CD4-positive, alpha-beta T cell (primary cell): ENCODE data around the gene TMEM25. TPM values are rescaled to one million over a fixed set of nuclear protein-coding genes. Genes with fewer than 3 reads are reported as not detected.
"Not testable (repeated sequence)": the region's sequence is repeated elsewhere in the genome, so short reads cannot be mapped to it uniquely, and the experiment has no call there.

Experiments
- ATAC-seq: fragments of 200-7000 bp; cut with Tn5 transposase; one replicate; pipeline ENCODE4 v1.10.0; 2022; ENCODE audit warnings: mild to moderate bottlenecking; ENCODE audit not compliant: poor library complexity
- CTCF ChIA-PET: fragments of 350-600 bp; sonication (Branson Sonifier 250); formaldehyde crosslinking; loops from one replicate; lab custom pipeline; 2021; ENCODE audit warnings: antibody characterized with exemption, inconsistent platforms; lab: Charles Lee
- POLR2A ChIA-PET: fragments of 350-600 bp; sonication (Branson Sonifier 250); formaldehyde crosslinking; loops from one replicate; lab custom pipeline; 2021; ENCODE audit warnings: antibody characterized with exemption, inconsistent platforms; lab: Charles Lee
- DNase-seq, 14 experiments: peaks; one replicate each; pipeline ENCODE4 v3.0.0-alpha.2; 2013 to 2020; ENCODE audit warnings: mixed read lengths in 2 of 14
- H3K27ac ChIP-seq, 2 donors: one replicate each; pipeline versions ENCODE4 v1.5.1 to v1.7.0; 2013; ENCODE audit warnings: low read length in 2 of 2, low read depth in 1 of 2, mild to moderate bottlenecking in 1 of 2
- H3K27me3 ChIP-seq, 2 experiments: 1 replicate in 1 of 2; 2 replicates in 1 of 2; pipeline versions ENCODE4 v1.6.1 to v1.7.0; 2013; ENCODE audit warnings: low read length in 2 of 2, control low read depth in 1 of 2, mild to moderate bottlenecking in 1 of 2, moderate library complexity in 1 of 2; ENCODE audit not compliant: insufficient read depth in 2 of 2, control insufficient read depth in 1 of 2
- H3K36me3 ChIP-seq: one replicate; pipeline ENCODE4 v1.6.1; 2013; ENCODE audit warnings: low read length, control low read depth; ENCODE audit not compliant: insufficient read depth
- H3K4me1 ChIP-seq: one replicate; pipeline ENCODE4 v1.6.1; 2013; ENCODE audit warnings: low read length, control low read depth; ENCODE audit not compliant: insufficient read depth
- H3K4me3 ChIP-seq: one replicate; pipeline ENCODE4 v1.5.1; 2013; ENCODE audit warnings: mild to moderate bottlenecking, low read length, moderate library complexity
- H3K9me3 ChIP-seq, 2 experiments: 1 replicate in 1 of 2; 2 replicates in 1 of 2; pipeline versions ENCODE4 v1.6.1 to v1.7.0; 2013; ENCODE audit warnings: low read length in 2 of 2, mild to moderate bottlenecking in 2 of 2, control low read depth in 1 of 2, moderate library complexity in 1 of 2; ENCODE audit not compliant: control insufficient read depth in 1 of 2, insufficient read depth in 1 of 2
- H3K27ac Mint-ChIP-seq: one replicate; pipeline ENCODE4 v1.8.0; 2020; ENCODE audit warnings: mixed read lengths
- H3K27me3 Mint-ChIP-seq: one replicate; pipeline ENCODE4 v1.8.0; 2021; ENCODE audit warnings: mixed read lengths
- H3K36me3 Mint-ChIP-seq: one replicate; pipeline ENCODE4 v1.8.0; 2021; ENCODE audit warnings: low read depth, mixed read lengths
- H3K4me1 Mint-ChIP-seq: one replicate; pipeline ENCODE4 v1.8.0; 2021; ENCODE audit warnings: low read depth, mixed read lengths
- H3K4me3 Mint-ChIP-seq: one replicate; pipeline ENCODE4 v1.8.0; 2020; ENCODE audit warnings: mild to moderate bottlenecking, mixed read lengths
- H3K9me3 Mint-ChIP-seq: one replicate; pipeline ENCODE4 v1.8.0; 2020; ENCODE audit warnings: mixed read lengths
- intact Hi-C, 2 experiments: fragments of 100-400 bp; cut with DNase I in 1 of 2; cut with micrococcal nuclease in 1 of 2; formaldehyde crosslinking; loops; one replicate each; pipeline versions ENCODE4 v1.15.1 to v1.9.0; 2023 to 2025; cut with DNase I, micrococcal nuclease
- total RNA-seq, 174 experiments: library from RNA in 2 of 174; stranded (reverse) in 2 of 174; gene quantifications; one replicate each; pipeline ENCODE4 v1.2.3 and lab custom pipeline; 2021 to 2026
- TF ChIP-seq, protein P1 (sequence below): fragments of 200-600 bp; IDR thresholded peaks from one replicate; pipeline ENCODE4 v1.8.0; 2022; ENCODE audit warnings: antibody characterized with exemption, mild to moderate bottlenecking

The TMEM25 gene
- total RNA-seq, 2 experiments from 2014 or later, result 18.3 to 18.5 TPM

DNA sequence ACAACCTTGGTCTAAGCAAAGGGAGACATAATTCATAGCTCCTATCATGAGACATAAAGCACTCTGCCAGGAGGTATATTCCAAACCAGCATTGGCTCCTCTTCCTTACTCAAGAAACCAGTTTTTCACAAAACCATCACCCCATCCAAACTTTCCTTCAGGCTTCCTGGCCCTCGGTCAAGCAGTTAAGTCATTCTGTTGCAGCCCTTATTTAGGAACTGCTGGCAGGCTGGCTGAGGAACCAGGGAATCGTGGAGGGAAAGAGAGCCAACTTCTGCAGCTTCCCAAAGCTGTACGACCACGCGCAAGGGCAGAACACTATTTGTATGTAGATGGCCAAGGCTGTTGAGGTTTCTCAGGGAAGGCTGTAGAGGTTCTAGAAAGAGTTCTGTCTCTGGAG, 34.1 kb downstream of the TMEM25 start:
- Mint-ChIP-seq H3K4me3 (peak overlapping the region; percentile 65), H3K27me3 (no peaks in the 10 kb centered on the region), H3K36me3 (peaks cover 9% of the 10 kb centered on the region), H3K27ac (peak overlapping the region; percentile 95), H3K9me3 (no peaks in the 10 kb centered on the region), H3K4me1 (peaks cover 22% of the 10 kb centered on the region)
- Histone ChIP-seq H3K9me3 (no peaks in the 10 kb centered on the region), H3K4me1 (peaks cover 12% of the 10 kb centered on the region), H3K27ac (no peak overlapping the region), H3K4me3 (no peak overlapping the region), H3K36me3 (peaks cover 2% of the 10 kb centered on the region), H3K27me3 (no peaks in the 10 kb centered on the region)
- TF ChIP-seq, protein P1, sequence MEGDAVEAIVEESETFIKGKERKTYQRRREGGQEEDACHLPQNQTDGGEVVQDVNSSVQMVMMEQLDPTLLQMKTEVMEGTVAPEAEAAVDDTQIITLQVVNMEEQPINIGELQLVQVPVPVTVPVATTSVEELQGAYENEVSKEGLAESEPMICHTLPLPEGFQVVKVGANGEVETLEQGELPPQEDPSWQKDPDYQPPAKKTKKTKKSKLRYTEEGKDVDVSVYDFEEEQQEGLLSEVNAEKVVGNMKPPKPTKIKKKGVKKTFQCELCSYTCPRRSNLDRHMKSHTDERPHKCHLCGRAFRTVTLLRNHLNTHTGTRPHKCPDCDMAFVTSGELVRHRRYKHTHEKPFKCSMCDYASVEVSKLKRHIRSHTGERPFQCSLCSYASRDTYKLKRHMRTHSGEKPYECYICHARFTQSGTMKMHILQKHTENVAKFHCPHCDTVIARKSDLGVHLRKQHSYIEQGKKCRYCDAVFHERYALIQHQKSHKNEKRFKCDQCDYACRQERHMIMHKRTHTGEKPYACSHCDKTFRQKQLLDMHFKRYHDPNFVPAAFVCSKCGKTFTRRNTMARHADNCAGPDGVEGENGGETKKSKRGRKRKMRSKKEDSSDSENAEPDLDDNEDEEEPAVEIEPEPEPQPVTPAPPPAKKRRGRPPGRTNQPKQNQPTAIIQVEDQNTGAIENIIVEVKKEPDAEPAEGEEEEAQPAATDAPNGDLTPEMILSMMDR, result no peak
- POLR2A ChIA-PET, result no interaction called here
- ATAC-seq, result no peak
- intact Hi-C loops, result loop anchor here (2.0 to 5.0 kb wide), 3 partner anchors 32 to 418 kb away; partner anchors contain the start of gene TMEM25 (in 1 of the 2)
- CTCF ChIA-PET, result no interaction called here
- peak in 1 of 14 experiments; percentile 13 for DNase-seq

DNA sequence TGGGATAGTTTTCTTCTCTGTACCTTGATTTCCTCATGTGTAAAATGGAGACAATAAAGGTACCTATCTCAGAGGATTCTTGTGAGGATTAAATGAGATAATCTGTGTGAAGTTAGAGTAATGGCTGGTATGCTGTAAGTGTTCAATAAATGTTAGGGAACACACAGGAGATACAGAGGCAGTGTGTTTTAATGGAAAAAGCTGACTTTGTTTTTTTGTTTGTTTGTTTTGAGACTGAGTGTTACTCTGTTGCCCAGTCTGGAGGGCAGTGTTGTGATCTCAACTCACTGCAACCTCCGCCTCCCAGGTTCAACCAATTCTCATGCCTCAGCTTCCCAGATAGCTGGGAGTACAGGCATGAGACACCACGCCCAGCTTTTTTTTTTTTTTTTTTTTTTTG, 38.7 kb downstream of the TMEM25 start:
- Histone ChIP-seq H3K4me3 (no peak overlapping the region), H3K9me3 (no peaks in the 10 kb centered on the region), H3K36me3 (peaks cover 2% of the 10 kb centered on the region), H3K27ac (no peak overlapping the region), H3K27me3 (no peaks in the 10 kb centered on the region), H3K4me1 (peaks cover 19% of the 10 kb centered on the region)
- peak overlapping the region; percentile 38 for H3K4me3 Mint-ChIP-seq
- H3K27ac Mint-ChIP-seq, result peak overlapping the region; percentile 68
- ChIA-PET POLR2A (no interaction called here), CTCF (interaction anchor here (1.7 kb wide), 1 partner anchor 31 kb away, joined by 4 read pairs; no protein-coding TSS in a partner anchor)
- TF ChIP-seq, protein P1, result no peak
- H3K9me3 Mint-ChIP-seq, result no peaks in the 10 kb centered on the region
- peaks cover 22% of the 10 kb centered on the region for H3K36me3 Mint-ChIP-seq
- H3K4me1 Mint-ChIP-seq, result peaks cover 40% of the 10 kb centered on the region
- no peaks in the 10 kb centered on the region for H3K27me3 Mint-ChIP-seq
- DNase-seq (no peak), ATAC-seq (no peak)
- intact Hi-C loops, result loop anchor here (5.0 to 10.0 kb wide), 5 partner anchors 37 to 1335 kb away; partner anchors contain the start of genes C2CD2L (in 1 of the 2), DPAGT1 (in 1 of the 2), PCSK7 (in 1 of the 2) and PHLDB1 (in 1 of the 2)

DNA sequence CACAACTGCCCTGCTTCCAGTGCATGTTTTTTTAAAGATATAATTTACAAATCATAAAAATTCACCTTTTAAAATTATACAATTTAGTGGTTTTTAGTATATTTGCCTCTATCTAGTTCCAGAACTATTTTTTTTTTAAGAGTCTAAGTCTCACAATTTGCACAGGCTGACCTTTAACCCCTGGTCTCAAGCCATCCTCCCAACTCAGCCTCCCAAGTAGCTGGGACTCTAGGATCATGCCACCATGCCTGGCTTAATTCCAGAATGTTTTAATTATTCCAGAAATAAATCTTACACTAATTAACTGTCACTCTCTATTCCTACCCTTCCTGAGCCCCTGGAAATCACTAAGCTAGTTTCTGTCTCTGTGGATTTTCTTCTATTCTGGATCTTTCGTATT, 39.8 kb downstream of the TMEM25 start:
- Mint-ChIP-seq H3K9me3 (no peaks in the 10 kb centered on the region), H3K4me1 (peaks cover 43% of the 10 kb centered on the region), H3K27me3 (no peaks in the 10 kb centered on the region), H3K36me3 (peaks cover 33% of the 10 kb centered on the region), H3K4me3 (peak overlapping the region; percentile 99), H3K27ac (peak overlapping the region; percentile 94)
- intact Hi-C loops, result loop anchor here (5.0 to 10.0 kb wide), 3 partner anchors 37 to 1336 kb away; partner anchors contain the start of genes C2CD2L (in 1 of the 2), DPAGT1 (in 1 of the 2), PCSK7 (in 1 of the 2) and PHLDB1 (in 1 of the 2)
- Histone ChIP-seq H3K9me3 (no peaks in the 10 kb centered on the region), H3K36me3 (peaks cover 3% of the 10 kb centered on the region), H3K27ac (no peak overlapping the region), H3K27me3 (no peaks in the 10 kb centered on the region), H3K4me3 (no peak overlapping the region), H3K4me1 (peaks cover 17% of the 10 kb centered on the region)
- POLR2A ChIA-PET, result no interaction called here
- TF ChIP-seq, protein P1, result no peak
- DNase-seq (no peak), ATAC-seq (no peak)
- CTCF ChIA-PET, result no interaction called here

DNA sequence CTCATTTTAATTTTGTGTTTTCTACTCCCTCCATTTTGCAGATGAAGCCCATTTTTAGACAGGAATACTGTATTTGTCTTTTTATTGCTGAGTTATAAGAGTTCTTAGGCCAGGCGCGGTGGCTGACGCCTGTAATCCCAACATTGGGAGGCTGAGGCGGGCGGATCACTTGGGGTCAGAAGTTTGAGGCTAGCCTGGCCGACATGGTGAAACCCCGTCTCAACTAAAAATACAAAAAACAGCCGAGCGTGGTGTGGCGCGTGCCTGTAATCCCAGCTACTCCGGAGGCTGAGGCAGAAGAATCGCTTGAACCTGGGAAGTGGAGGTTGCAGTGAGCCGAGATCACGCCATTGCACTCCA, 40.7 kb downstream of the TMEM25 start:
- H3K36me3 Mint-ChIP-seq, result peaks cover 41% of the 10 kb centered on the region
- not testable (repeated sequence) for H3K9me3 ChIP-seq, ATAC-seq, H3K27me3 Mint-ChIP-seq, H3K27me3 ChIP-seq, H3K36me3 ChIP-seq, H3K9me3 Mint-ChIP-seq
- Histone ChIP-seq H3K4me3 (peak overlapping the region; percentile 88), H3K27ac (peak overlapping the region; percentile 97 to 98), H3K4me1 (peaks cover 14% of the 10 kb centered on the region)
- peak in 7 of 14 experiments; percentile 5 to 40 (median 9) for DNase-seq
- peak overlapping the region; percentile 99 for H3K4me3 Mint-ChIP-seq
- H3K4me1 Mint-ChIP-seq, result peaks cover 47% of the 10 kb centered on the region
- intact Hi-C loops, result loop anchor here (1.0 to 10.0 kb wide), 5 partner anchors 36 to 1337 kb away; partner anchors contain the start of genes C2CD2L (in 1 of the 2), DPAGT1 (in 1 of the 2), PCSK7 (in 1 of the 2) and PHLDB1 (in 1 of the 2)
- H3K27ac Mint-ChIP-seq, result peak overlapping the region; percentile 94
- CTCF ChIA-PET, result interaction anchor here (1.0 kb wide), 1 partner anchor 23 kb away, joined by 3 read pairs; no protein-coding TSS in a partner anchor
- POLR2A ChIA-PET, result interaction anchor here (0.7 to 2.2 kb wide), 11 partner anchors 33 to 1428 kb away, joined by 3 to 18 read pairs (median 6); partner anchors contain the start of genes DPAGT1, FXYD6, KMT2A and PAFAH1B2
